Endothelial cell of umbilical vein (primary cell): ENCODE results near the gene CPA1. TPM values are rescaled to one million over a fixed set of nuclear protein-coding genes. Genes with fewer than 3 reads are reported as not detected.

ENCODE experiments used
- BruUV-seq: library from RNA; stranded (reverse); fragments of 400-500 nt; replicated peaks from 2 replicates; lab custom pipeline; 2021; lab: Mats Ljungman, UMichigan
- CTCF ChIA-PET: fragments of 300-600, 350-600 bp; sonication (Branson Sonifier 250); formaldehyde crosslinking; loops from one replicate; lab custom pipeline; 2021; ENCODE audit warnings: antibody characterized with exemption, inconsistent platforms; lab: Charles Lee
- POLR2A ChIA-PET: fragments of 300-600, 350-600 bp; sonication (Branson Sonifier 250); formaldehyde crosslinking; loops from one replicate; lab custom pipeline; 2021; ENCODE audit warnings: antibody characterized with exemption, inconsistent platforms; lab: Charles Lee
- DNase-seq: peaks from one replicate; pipeline ENCODE4 v3.0.0-alpha.2; 2011; ENCODE audit warnings: low read depth, low spot score
- FAIRE-seq: peaks from 2 replicates; lab custom pipeline; 2011; peaks lifted over from hg19 to GRCh38; lab: Jason Lieb, UNC
- H2AFZ ChIP-seq: 2 replicates; pipeline ENCODE4 v1.6.0; 2012; ENCODE audit warnings: low read depth, low read length, control low read depth, inconsistent platforms
- H3K27ac ChIP-seq: 2 replicates; pipeline ENCODE4 v1.5.1; 2011; ENCODE audit warnings: low read depth, mild to moderate bottlenecking, control low read depth, low read length, moderate library complexity; ENCODE audit not compliant: insufficient read depth
- H3K27me3 ChIP-seq, 2 experiments: 2 replicates each; pipeline versions ENCODE4 v1.6.0 to v1.6.1; 2011; ENCODE audit warnings: low read length in 2 of 2, mixed read lengths in 1 of 2; ENCODE audit not compliant: control insufficient read depth in 2 of 2, insufficient read depth in 2 of 2
- H3K36me3 ChIP-seq, 2 experiments: 2 replicates in 1 of 2; 3 replicates in 1 of 2; pipeline ENCODE4 v1.5.1; 2011; ENCODE audit warnings: low read length in 2 of 2, mild to moderate bottlenecking in 1 of 2, moderate library complexity in 1 of 2; ENCODE audit not compliant: control insufficient read depth in 2 of 2, insufficient read depth in 2 of 2; ENCODE audit errors: extremely low read depth in 1 of 2
- H3K4me1 ChIP-seq: 3 replicates; pipeline ENCODE4 v1.5.1; 2011; ENCODE audit warnings: mild to moderate bottlenecking, low read length; ENCODE audit not compliant: control insufficient read depth, insufficient read depth; ENCODE audit errors: extremely low read depth
- H3K4me2 ChIP-seq: 2 replicates; pipeline ENCODE4 v1.6.1; 2011; ENCODE audit warnings: low read length, control low read depth, mixed read lengths; ENCODE audit not compliant: insufficient read depth
- H3K4me3 ChIP-seq, 3 experiments: fragments of 200-600 bp in 1 of 3; sonication (generic), shearing (Covaris generic) in 1 of 3; replicated peaks in 1 of 3; 2 replicates each; pipeline ENCODE4 v1.5.1; 2011 to 2016; ENCODE audit warnings: control low read depth in 3 of 3, low read length in 3 of 3, mild to moderate bottlenecking in 2 of 3, inconsistent platforms in 1 of 3, low read depth in 1 of 3, moderate library complexity in 1 of 3; ENCODE audit not compliant: insufficient read depth in 1 of 3
- H3K79me2 ChIP-seq: 2 replicates; pipeline ENCODE4 v1.6.0; 2012; ENCODE audit warnings: low read length, inconsistent platforms; ENCODE audit not compliant: control insufficient read depth, insufficient read depth
- H3K9ac ChIP-seq: replicated peaks from 2 replicates; pipeline ENCODE3; 2011; ENCODE audit warnings: low read length, control low read depth; ENCODE audit not compliant: insufficient read depth; ENCODE audit errors: extremely low read depth
- H3K9me1 ChIP-seq: replicated peaks from 3 replicates; pipeline ENCODE4 v1.6.0; 2011; ENCODE audit warnings: mild to moderate bottlenecking, low read length; ENCODE audit not compliant: control insufficient read depth, insufficient read depth; ENCODE audit errors: extremely low read depth
- H3K9me3 ChIP-seq: replicated peaks from 2 replicates; pipeline ENCODE4 v1.5.1; 2012; ENCODE audit warnings: low read length, inconsistent platforms; ENCODE audit not compliant: control insufficient read depth, insufficient read depth
- H4K20me1 ChIP-seq: replicated peaks from 2 replicates; pipeline ENCODE3; 2011; ENCODE audit warnings: mild to moderate bottlenecking, low read length; ENCODE audit not compliant: control insufficient read depth, insufficient read depth; ENCODE audit errors: extremely low read depth
- EZH2 ChIP-seq: IDR thresholded peaks from 2 replicates; pipeline ENCODE4 v1.6.1; 2012; ENCODE audit warnings: borderline replicate concordance, low read depth, mild to moderate bottlenecking, moderate library complexity, low read length, inconsistent platforms; ENCODE audit not compliant: severe bottlenecking
- FOS ChIP-seq: IDR thresholded peaks from 2 replicates; pipeline ENCODE4 v1.6.1; 2011; ENCODE audit warnings: mild to moderate bottlenecking, low read length, moderate library complexity, borderline replicate concordance; ENCODE audit not compliant: insufficient read depth
- GATA2 ChIP-seq: IDR thresholded peaks from 2 replicates; pipeline ENCODE4 v1.7.0; 2011; ENCODE audit warnings: low read depth, mild to moderate bottlenecking, moderate library complexity, mixed read lengths, low read length; ENCODE audit not compliant: insufficient read length, insufficient read depth
- JUN ChIP-seq: IDR thresholded peaks from 2 replicates; pipeline ENCODE4 v1.6.1; 2011; ENCODE audit warnings: borderline replicate concordance, low read depth; ENCODE audit not compliant: insufficient read length, insufficient read depth
- MAX ChIP-seq: IDR thresholded peaks from 2 replicates; pipeline ENCODE4 v1.6.1; 2011; ENCODE audit not compliant: insufficient read depth, insufficient read length
- MYC ChIP-seq: IDR thresholded peaks from one replicate; pipeline ENCODE4 v1.6.1; 2011; ENCODE audit warnings: mild to moderate bottlenecking, low read depth, low read length
- POLR2A ChIP-seq: IDR thresholded peaks from 2 replicates; pipeline ENCODE4 v1.6.1; 2012; ENCODE audit warnings: low read depth, mild to moderate bottlenecking, control low read depth, low read length
- POLR2AphosphoS5 ChIP-seq: IDR thresholded peaks from 2 replicates; pipeline ENCODE4 v1.6.1; 2012; ENCODE audit warnings: low read depth, mild to moderate bottlenecking, control low read depth, low read length, moderate library complexity; ENCODE audit not compliant: insufficient read depth
- dilution Hi-C: fragments of 300-500 bp; cut with MboI; formaldehyde crosslinking; loops from one replicate; pipeline ENCODE4 v1.15.0; 2019; ENCODE audit warnings: low sequenced_read_pairs; ENCODE audit not compliant: extremely low pct_ligation_motif_present
- intact Hi-C: fragments of 100-400 bp; cut with micrococcal nuclease; formaldehyde crosslinking; loops from one replicate; pipeline ENCODE4 v1.10.0; 2022
- polyA plus RNA-seq, 4 experiments: library from polyadenylated mRNA; depleted of rRNA in 3 of 4; stranded (reverse) in 3 of 4; unstranded in 1 of 4; fragments of >200 nt; gene quantifications; 2 replicates each; pipeline versions ENCODE4 v1.2.1 to v1.2.3, GENCODE V29; 2011 to 2012; ENCODE audit warnings: missing spikeins in 1 of 4
- total RNA-seq: library from RNA; stranded (reverse); gene quantifications from 2 replicates; pipeline ENCODE4 v1.2.3, GENCODE V29; 2021
- TF ChIP-seq, protein P1 (sequence below), 2 donors: IDR thresholded peaks; 1 replicate in 1 of 2; 2 replicates in 1 of 2; pipeline ENCODE4 v1.5.1; 2011; ENCODE audit warnings: low read length in 2 of 2, mild to moderate bottlenecking in 2 of 2, moderate library complexity in 2 of 2, control low read depth in 1 of 2, inconsistent platforms in 1 of 2, low read depth in 1 of 2; ENCODE audit not compliant: insufficient read depth in 1 of 2; ENCODE audit errors: extremely low read depth in 1 of 2

The CPA1 gene
- total and polyA plus RNA-seq, 2 donors (not counting 3 experiments of a cell fraction or from before 2014, with no cell fraction given), result not detected

DNA sequence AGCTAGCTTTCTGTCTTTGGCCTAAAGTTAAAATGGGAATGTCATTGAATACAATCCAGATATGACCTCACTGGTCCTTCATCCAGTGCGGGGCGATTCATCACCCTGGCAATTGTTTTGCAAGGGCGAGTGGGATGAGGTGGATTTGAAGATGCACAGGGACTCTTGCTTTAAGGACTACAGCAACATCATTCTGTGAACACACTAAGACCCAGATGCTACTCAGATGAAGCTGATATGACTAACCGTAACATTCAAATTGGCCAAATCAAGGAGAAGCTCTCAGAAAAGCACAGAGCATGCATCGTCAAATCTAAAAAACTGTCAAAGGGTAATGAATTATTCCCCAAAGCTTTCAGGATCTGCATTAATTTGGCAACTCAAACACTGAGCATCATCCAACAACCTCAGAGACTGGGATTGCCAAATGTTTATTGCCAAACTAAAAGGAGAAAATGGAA lies 12.8 kb downstream of the CPA1 start:
- Histone ChIP-seq H3K27me3 (no peaks in the 10 kb centered on the region), H3K9me1 (no peaks in the 10 kb centered on the region), H3K4me3 (no peak overlapping the region), H3K4me2 (no peak overlapping the region), H3K27ac (no peak overlapping the region), H4K20me1 (no peaks in the 10 kb centered on the region), H3K36me3 (no peaks in the 10 kb centered on the region), H3K9me3 (no peaks in the 10 kb centered on the region), H3K9ac (no peak overlapping the region), H3K79me2 (no peaks in the 10 kb centered on the region), H3K4me1 (no peaks in the 10 kb centered on the region), H2AFZ (no peak overlapping the region)
- intact Hi-C loops (no loop called here), dilution Hi-C loops (no loop called here)
- POLR2A ChIA-PET, result interaction anchor here (0.6 kb wide), 1 partner anchor 94 kb away, joined by 5 read pairs; no protein-coding TSS in a partner anchor
- DNase-seq, result no peak
- TF ChIP-seq POLR2AphosphoS5, result no peak
- no peak for TF ChIP-seq POLR2A
- TF ChIP-seq MYC, result no peak
- TF ChIP-seq, protein P1, sequence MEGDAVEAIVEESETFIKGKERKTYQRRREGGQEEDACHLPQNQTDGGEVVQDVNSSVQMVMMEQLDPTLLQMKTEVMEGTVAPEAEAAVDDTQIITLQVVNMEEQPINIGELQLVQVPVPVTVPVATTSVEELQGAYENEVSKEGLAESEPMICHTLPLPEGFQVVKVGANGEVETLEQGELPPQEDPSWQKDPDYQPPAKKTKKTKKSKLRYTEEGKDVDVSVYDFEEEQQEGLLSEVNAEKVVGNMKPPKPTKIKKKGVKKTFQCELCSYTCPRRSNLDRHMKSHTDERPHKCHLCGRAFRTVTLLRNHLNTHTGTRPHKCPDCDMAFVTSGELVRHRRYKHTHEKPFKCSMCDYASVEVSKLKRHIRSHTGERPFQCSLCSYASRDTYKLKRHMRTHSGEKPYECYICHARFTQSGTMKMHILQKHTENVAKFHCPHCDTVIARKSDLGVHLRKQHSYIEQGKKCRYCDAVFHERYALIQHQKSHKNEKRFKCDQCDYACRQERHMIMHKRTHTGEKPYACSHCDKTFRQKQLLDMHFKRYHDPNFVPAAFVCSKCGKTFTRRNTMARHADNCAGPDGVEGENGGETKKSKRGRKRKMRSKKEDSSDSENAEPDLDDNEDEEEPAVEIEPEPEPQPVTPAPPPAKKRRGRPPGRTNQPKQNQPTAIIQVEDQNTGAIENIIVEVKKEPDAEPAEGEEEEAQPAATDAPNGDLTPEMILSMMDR (IDR thresholded peaks at IDR 0.05; ENCODE audit: extremely low read depth in 1 of 2, insufficient read depth in 1 of 2, low read depth in 1 of 2, low read length in 2 of 2), result no peak
- no peak for TF ChIP-seq EZH2
- no peak for TF ChIP-seq GATA2
- TF ChIP-seq JUN, result no peak
- no peak for TF ChIP-seq MAX
- TF ChIP-seq FOS, result no peak
- CTCF ChIA-PET, result interaction anchor here (1.1 to 1.2 kb wide), 2 partner anchors 35 to 84 kb away, joined by 3 read pairs; no protein-coding TSS in a partner anchor
- FAIRE-seq, result no peak
- BruUV-seq, result no TSS peak
